K562 (cell line): ENCODE measurements around the gene ERVK3-1.

Experiments used
- ELK1 ChIP-seq: sonication (generic); formaldehyde crosslinking; IDR thresholded peaks from 2 replicates; pipeline ENCODE4 v1.8.1; 2022; ENCODE audit warnings: missing genetic modification reagents
- FOXK2 ChIP-seq, 2 experiments: fragments of 450-650 bp; IDR thresholded peaks in 1 of 2; conservative IDR thresholded peaks in 1 of 2; 2 replicates each; pipeline ENCODE4 v1.6.1; 2016; ENCODE audit warnings: low read depth in 2 of 2, mild to moderate bottlenecking in 1 of 2
- KDM5B ChIP-seq: fragments of 200-600 bp; sonication (generic); IDR thresholded peaks from 2 replicates; pipeline ENCODE4 v1.6.1; 2012; ENCODE audit warnings: low read depth, mild to moderate bottlenecking, moderate library complexity, low read length, control low read depth, inconsistent platforms; ENCODE audit not compliant: insufficient replicate concordance
- POLR2H ChIP-seq: IDR thresholded peaks from 2 replicates; pipeline ENCODE4 v1.6.1; 2016; ENCODE audit warnings: missing genetic modification characterization, low read depth, mild to moderate bottlenecking, control low read depth, missing compliant biosample characterization, moderate library complexity
- RBM34 ChIP-seq: fragments of 200-400 bp; formaldehyde crosslinking; IDR thresholded peaks from 2 replicates; pipeline ENCODE4 v1.6.1; 2018; ENCODE audit warnings: low read length, borderline replicate concordance; ENCODE audit not compliant: insufficient read depth
- REST ChIP-seq, 2 experiments: fragments of 450-650 bp; formaldehyde crosslinking in 1 of 2; IDR thresholded peaks; 2 replicates each; pipeline versions ENCODE4 v1.4.0 to v1.6.1; 2014 to 2020; ENCODE audit warnings: mild to moderate bottlenecking in 2 of 2, borderline replicate concordance in 1 of 2, low read depth in 1 of 2
- SIN3A ChIP-seq, 2 experiments: fragments of 150-350 bp in 1 of 2; IDR thresholded peaks; 2 replicates each; pipeline ENCODE4 v1.6.1; 2011 to 2016; ENCODE audit warnings: borderline replicate concordance in 2 of 2, low read depth in 2 of 2, low read length in 2 of 2, mild to moderate bottlenecking in 2 of 2, moderate library complexity in 2 of 2; ENCODE audit not compliant: control insufficient read depth in 1 of 2
- TBP ChIP-seq: optimal IDR thresholded peaks from 2 replicates; pipeline ENCODE3; 2011; ENCODE audit warnings: low read depth, low read length, improper control_type of control experiment
- ZEB2 ChIP-seq: fragments of 450-650 bp; IDR thresholded peaks from 2 replicates; pipeline ENCODE4 v1.6.1; 2016
- ZNF76 ChIP-seq: fragments of 250-450 bp; sonication (Bioruptor Pico); IDR thresholded peaks from 2 replicates; pipeline ENCODE4 v1.4.0; 2020; ENCODE audit warnings: mild to moderate bottlenecking, moderate library complexity, borderline replicate concordance
- TF ChIP-seq, protein P1 (sequence below), 3 experiments: IDR thresholded peaks in 2 of 3; conservative IDR thresholded peaks in 1 of 3; 2 replicates each; pipeline ENCODE4 v1.5.1; 2011 to 2012; ENCODE audit warnings: low read length in 3 of 3, mild to moderate bottlenecking in 3 of 3, control low read depth in 2 of 3, improper control_type of control experiment in 1 of 3, inconsistent platforms in 1 of 3, low read depth in 1 of 3, mixed read lengths in 1 of 3, moderate library complexity in 1 of 3; ENCODE audit not compliant: insufficient read depth in 2 of 3
- TF ChIP-seq, protein P2 (sequence below), 2 experiments: fragments of 450-650 bp; IDR thresholded peaks; 2 replicates each; pipeline ENCODE4 v1.6.1; 2016

DNA sequence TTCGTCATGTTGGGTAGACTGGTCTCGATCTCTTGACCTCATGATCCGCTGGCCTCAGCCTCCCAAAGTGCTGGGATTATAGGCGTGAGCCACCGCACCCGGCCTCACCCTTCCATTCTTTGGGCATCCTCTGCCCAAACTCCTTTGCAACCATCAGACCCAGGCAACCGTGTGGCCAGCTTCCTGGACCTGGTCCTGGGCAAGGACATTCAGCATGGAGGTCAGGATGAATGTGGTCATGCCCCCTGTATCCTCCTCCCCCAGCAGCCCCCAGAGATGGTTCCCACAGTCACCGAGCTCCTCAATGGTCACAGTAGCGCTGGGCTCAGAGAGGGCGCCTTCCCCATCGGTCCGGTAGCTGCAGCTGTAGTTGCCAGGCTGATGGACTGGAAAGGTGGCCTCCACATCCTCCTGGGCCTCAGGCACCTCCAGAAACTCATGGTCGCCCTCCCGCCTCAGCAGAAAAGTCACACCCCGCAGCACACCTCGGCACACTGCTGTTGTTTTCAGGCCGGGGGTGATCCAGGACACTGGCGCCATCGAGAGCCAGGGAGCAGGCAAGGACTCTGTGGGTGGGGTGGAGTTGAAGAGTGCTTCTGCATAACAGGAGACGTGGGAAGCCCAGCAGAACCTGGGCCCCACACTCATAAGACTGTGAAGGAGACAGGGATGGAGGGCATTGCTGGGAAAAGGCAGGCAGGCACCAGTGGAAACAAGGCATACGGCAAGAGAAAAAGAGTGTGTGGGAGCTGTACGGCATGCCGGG lies 47.0 kb downstream of the ERVK3-1 start:
- TF ChIP-seq POLR2H (tag) (no peak), FOXK2 (conservative IDR thresholded peaks at IDR 0.05 in 1 of 2, IDR thresholded peaks at IDR 0.05 in 1 of 2; ENCODE audit: low read depth in 2 of 2) (no peak), RBM34 (no peak), TBP (no peak), REST (IDR thresholded peaks at IDR 0.05; ENCODE audit: borderline replicate concordance) (no peak), REST (CRISPR knock-in tag; IDR thresholded peaks at IDR 0.05; ENCODE audit: low read depth) (no peak), SIN3A (IDR thresholded peaks at IDR 0.05; ENCODE audit: borderline replicate concordance in 2 of 2, control insufficient read depth in 1 of 2, low read depth in 2 of 2, low read length in 2 of 2) (no peak), ZEB2 (no peak), ELK1 (CRISPR knock-in tag) (no peak), ZNF76 (CRISPR knock-in tag) (no peak), KDM5B (no peak)
- TF ChIP-seq, protein P1, sequence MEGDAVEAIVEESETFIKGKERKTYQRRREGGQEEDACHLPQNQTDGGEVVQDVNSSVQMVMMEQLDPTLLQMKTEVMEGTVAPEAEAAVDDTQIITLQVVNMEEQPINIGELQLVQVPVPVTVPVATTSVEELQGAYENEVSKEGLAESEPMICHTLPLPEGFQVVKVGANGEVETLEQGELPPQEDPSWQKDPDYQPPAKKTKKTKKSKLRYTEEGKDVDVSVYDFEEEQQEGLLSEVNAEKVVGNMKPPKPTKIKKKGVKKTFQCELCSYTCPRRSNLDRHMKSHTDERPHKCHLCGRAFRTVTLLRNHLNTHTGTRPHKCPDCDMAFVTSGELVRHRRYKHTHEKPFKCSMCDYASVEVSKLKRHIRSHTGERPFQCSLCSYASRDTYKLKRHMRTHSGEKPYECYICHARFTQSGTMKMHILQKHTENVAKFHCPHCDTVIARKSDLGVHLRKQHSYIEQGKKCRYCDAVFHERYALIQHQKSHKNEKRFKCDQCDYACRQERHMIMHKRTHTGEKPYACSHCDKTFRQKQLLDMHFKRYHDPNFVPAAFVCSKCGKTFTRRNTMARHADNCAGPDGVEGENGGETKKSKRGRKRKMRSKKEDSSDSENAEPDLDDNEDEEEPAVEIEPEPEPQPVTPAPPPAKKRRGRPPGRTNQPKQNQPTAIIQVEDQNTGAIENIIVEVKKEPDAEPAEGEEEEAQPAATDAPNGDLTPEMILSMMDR (IDR thresholded peaks at IDR 0.05 in 2 of 3, conservative IDR thresholded peaks at IDR 0.05 in 1 of 3; ENCODE audit: insufficient read depth in 2 of 3, low read depth in 1 of 3, low read length in 3 of 3): no peak
- TF ChIP-seq, protein P2, sequence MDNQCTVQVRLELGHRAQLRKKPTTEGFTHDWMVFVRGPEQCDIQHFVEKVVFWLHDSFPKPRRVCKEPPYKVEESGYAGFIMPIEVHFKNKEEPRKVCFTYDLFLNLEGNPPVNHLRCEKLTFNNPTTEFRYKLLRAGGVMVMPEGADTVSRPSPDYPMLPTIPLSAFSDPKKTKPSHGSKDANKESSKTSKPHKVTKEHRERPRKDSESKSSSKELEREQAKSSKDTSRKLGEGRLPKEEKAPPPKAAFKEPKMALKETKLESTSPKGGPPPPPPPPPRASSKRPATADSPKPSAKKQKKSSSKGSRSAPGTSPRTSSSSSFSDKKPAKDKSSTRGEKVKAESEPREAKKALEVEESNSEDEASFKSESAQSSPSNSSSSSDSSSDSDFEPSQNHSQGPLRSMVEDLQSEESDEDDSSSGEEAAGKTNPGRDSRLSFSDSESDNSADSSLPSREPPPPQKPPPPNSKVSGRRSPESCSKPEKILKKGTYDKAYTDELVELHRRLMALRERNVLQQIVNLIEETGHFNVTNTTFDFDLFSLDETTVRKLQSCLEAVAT (IDR thresholded peaks at IDR 0.05): no peak
